GM12891 (cell line): ENCODE measurements around the gene AP1M1.

ENCODE experiments used
- PAX5 ChIP-seq: IDR thresholded peaks from 2 replicates; pipeline ENCODE4 v1.6.1; 2011; ENCODE audit warnings: low read length, moderate library complexity, mild to moderate bottlenecking; ENCODE audit not compliant: insufficient read depth, severe bottlenecking
- POLR2A ChIP-seq: IDR thresholded peaks from 2 replicates; pipeline ENCODE4 v1.6.1; 2011; ENCODE audit warnings: low read depth, low read length, control low read depth
- POLR2AphosphoS5 ChIP-seq: IDR thresholded peaks from 2 replicates; pipeline ENCODE4 v1.6.1; 2011; ENCODE audit warnings: low read depth, low read length, control low read depth
- POU2F2 ChIP-seq: IDR thresholded peaks from 2 replicates; pipeline ENCODE4 v1.6.1; 2011; ENCODE audit warnings: low read depth, mild to moderate bottlenecking, control low read depth, low read length, moderate library complexity
- SPI1 ChIP-seq: IDR thresholded peaks from 2 replicates; pipeline ENCODE4 v1.6.1; 2011; ENCODE audit warnings: low read depth, low read length, control low read depth
- TAF1 ChIP-seq: IDR thresholded peaks from 2 replicates; pipeline ENCODE4 v1.6.1; 2011; ENCODE audit warnings: low read depth, low read length, control low read depth

DNA sequence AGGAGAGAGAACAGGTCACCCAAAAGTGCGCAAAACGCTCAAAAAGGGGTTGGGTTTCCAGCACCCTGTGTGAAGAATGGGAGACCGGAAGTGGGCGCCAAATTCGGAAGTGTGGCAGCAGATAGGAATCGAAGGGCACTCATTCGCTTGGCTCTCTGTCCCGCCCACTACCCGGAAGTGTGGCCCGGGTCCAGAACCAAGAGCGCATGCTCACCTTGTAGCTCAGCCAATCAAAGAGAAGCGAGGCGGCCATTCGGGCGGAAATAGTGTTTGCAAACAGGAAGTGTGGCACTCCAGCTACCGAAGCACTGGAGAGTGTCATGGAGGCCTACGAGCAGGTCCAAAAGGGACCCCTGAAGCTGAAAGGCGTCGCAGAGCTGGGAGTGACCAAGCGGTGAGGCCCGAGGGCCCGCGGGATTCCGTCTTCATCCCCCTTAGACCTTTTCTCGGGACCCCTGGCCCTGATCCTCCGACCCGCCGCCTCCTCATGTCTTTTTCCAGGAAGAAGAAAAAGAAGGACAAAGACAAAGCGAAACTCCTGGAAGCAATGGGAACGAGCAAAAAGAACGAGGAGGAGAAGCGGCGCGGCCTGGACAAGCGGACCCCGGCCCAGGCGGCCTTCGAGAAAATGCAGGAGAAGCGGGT, 12.5 kb upstream of the AP1M1 start, which contains the start of gene FAM32A:
- peak; percentile 89 for TF ChIP-seq TAF1
- TF ChIP-seq POLR2AphosphoS5, result peak; percentile 91
- TF ChIP-seq POLR2A, result peak; percentile 89
- TF ChIP-seq PAX5, result no peak
- TF ChIP-seq SPI1, result peak; percentile 70
- peak; percentile 54; the same call in 1 of the 2 replicates for TF ChIP-seq POU2F2
